SK-MEL-5 (cell line): Measurements from ENCODE around the gene ASPDH. TPM values are rescaled to one million over a fixed set of nuclear protein-coding genes. Genes with fewer than 3 reads are reported as not detected.
"Not testable (repeated sequence)": the region's sequence is repeated elsewhere in the genome, so short reads cannot be mapped to it uniquely, and the experiment has no call there.

Source experiments
- DNase-seq: peaks from one replicate; pipeline ENCODE4 v3.0.0-alpha.2; 2016; ENCODE audit warnings: low read depth, low spot score
- in situ Hi-C: cut with HindIII; loops from 2 replicates; pipeline ENCODE4 v1.10.0; 2016; ENCODE audit warnings: low sequenced_read_pairs, high pct_unique_total_duplicates, low pct_unique_long_range_greater_than_20kb
- total RNA-seq: library from RNA; depleted of rRNA; stranded (reverse); fragments of >200 nt; shearing (Covaris generic); gene quantifications from 2 replicates; pipeline ENCODE4 v1.2.3, GENCODE V29; 2014

The ASPDH gene
- total RNA-seq, 1 experiment from 2014 or later: not detected

GRCh38 chr19:50549927-50550593 lies 36.3 kb upstream of the ASPDH start:
- no peak for DNase-seq
- in situ Hi-C loops: no loop called here

GRCh38 chr19:50549059-50549926 lies 35.6 kb upstream of the ASPDH start:
- in situ Hi-C loops: no loop called here
- DNase-seq: no peak

- DNase-seq: no peak
- in situ Hi-C loops: no loop called here
These were observed 34.7 kb upstream of the ASPDH start for GRCh38 chr19:50548191-50549058.

GRCh38 chr19:50547385-50548190 lies 33.9 kb upstream of the ASPDH start:
- no peak for DNase-seq
- in situ Hi-C loops: no loop called here

- no peak for DNase-seq
- in situ Hi-C loops: no loop called here
These were observed 33.0 kb upstream of the ASPDH start for GRCh38 chr19:50546527-50547221.

GRCh38 chr19:50542943-50543342 lies 29.2 kb upstream of the ASPDH start:
- DNase-seq: no peak
- in situ Hi-C loops: no loop called here

GRCh38 chr19:50537769-50538230 lies 24.1 kb upstream of the ASPDH start:
- in situ Hi-C loops: no loop called here
- DNase-seq: peak; percentile 90

- in situ Hi-C loops: no loop called here
- no peak for DNase-seq
These were observed 23.6 kb upstream of the ASPDH start for GRCh38 chr19:50537306-50537685.

GRCh38 chr19:50536662-50537305 lies 23.1 kb upstream of the ASPDH start:
- no peak for DNase-seq
- in situ Hi-C loops: no loop called here

GRCh38 chr19:50535672-50536187 lies 22.0 kb upstream of the ASPDH start:
- in situ Hi-C loops: no loop called here
- no peak for DNase-seq

GRCh38 chr19:50534478-50534877 lies 20.8 kb upstream of the ASPDH start:
- no peak for DNase-seq
- in situ Hi-C loops: no loop called here

- in situ Hi-C loops: no loop called here
These were observed 19.2 kb upstream of the ASPDH start for GRCh38 chr19:50532952-50533351.

GRCh38 chr19:50531171-50531612 lies 17.5 kb upstream of the ASPDH start:
- DNase-seq: no peak
- in situ Hi-C loops: no loop called here

More at GRCh38 chr19:50532952-50533351, 19.2 kb upstream of the ASPDH start:
- no peak for DNase-seq

- DNase-seq, in situ Hi-C loops: not testable (repeated sequence)
These were observed 14.3 kb upstream of the ASPDH start for GRCh38 chr19:50528052-50528451.

- in situ Hi-C loops: no loop called here
- DNase-seq: no peak
These were observed 9.2 kb upstream of the ASPDH start for GRCh38 chr19:50522881-50523280.
